BLaER1 (cell line): Measurements from ENCODE around the gene LSAMP.

Experiments used
- H3K27ac ChIP-seq: shearing (Covaris generic); formaldehyde crosslinking; 2 replicates; pipeline ENCODE4 v1.8.1; 2022
- H3K27me3 ChIP-seq: shearing (Covaris generic); formaldehyde crosslinking; 2 replicates; pipeline ENCODE4 v1.8.1; 2022
- H3K36me3 ChIP-seq: shearing (Covaris generic); formaldehyde crosslinking; 2 replicates; pipeline ENCODE4 v1.8.1; 2022
- H3K4me1 ChIP-seq: shearing (Covaris generic); formaldehyde crosslinking; 2 replicates; pipeline ENCODE4 v1.8.1; 2022
- H3K4me2 ChIP-seq: shearing (Covaris generic); formaldehyde crosslinking; 2 replicates; pipeline ENCODE4 v1.8.1; 2022
- H3K4me3 ChIP-seq: shearing (Covaris generic); formaldehyde crosslinking; 2 replicates; pipeline ENCODE4 v1.8.1; 2022
- H3K9ac ChIP-seq: shearing (Covaris generic); formaldehyde crosslinking; 2 replicates; pipeline ENCODE4 v1.8.1; 2022
- H3K9me3 ChIP-seq: shearing (Covaris generic); formaldehyde crosslinking; 2 replicates; pipeline ENCODE4 v1.8.1; 2022
- H4K20me1 ChIP-seq: shearing (Covaris generic); formaldehyde crosslinking; 2 replicates; pipeline ENCODE4 v1.8.1; 2022
- Cebpa-rat ChIP-seq: shearing (Covaris generic); IDR thresholded peaks from 2 replicates; pipeline ENCODE4 v1.8.1; 2022

The LSAMP gene

GRCh38 chr3:116038968-116039650, 406.2 kb downstream of the LSAMP start:
- Histone ChIP-seq H3K27ac (no peak overlapping the region), H3K9me3 (no peaks in the 10 kb centered on the region), H3K4me2 (no peak overlapping the region), H3K4me3 (no peak overlapping the region), H3K27me3 (no peaks in the 10 kb centered on the region), H4K20me1 (no peaks in the 10 kb centered on the region), H3K36me3 (no peaks in the 10 kb centered on the region), H3K4me1 (no peaks in the 10 kb centered on the region), H3K9ac (no peak overlapping the region)
- TF ChIP-seq Cebpa-rat, result no peak

- Histone ChIP-seq H3K9ac (no peak overlapping the region), H4K20me1 (no peaks in the 10 kb centered on the region), H3K9me3 (no peaks in the 10 kb centered on the region), H3K36me3 (no peaks in the 10 kb centered on the region), H3K4me1 (no peaks in the 10 kb centered on the region), H3K4me2 (no peak overlapping the region), H3K27me3 (no peaks in the 10 kb centered on the region), H3K27ac (no peak overlapping the region), H3K4me3 (no peak overlapping the region)
- TF ChIP-seq Cebpa-rat, result no peak
Observed at GRCh38 chr3:116037954-116038911, 407.1 kb downstream of the LSAMP start.

- Histone ChIP-seq H3K4me1 (no peaks in the 10 kb centered on the region), H3K27me3 (no peaks in the 10 kb centered on the region), H3K36me3 (no peaks in the 10 kb centered on the region), H3K4me3 (no peak overlapping the region), H3K9ac (no peak overlapping the region), H4K20me1 (no peaks in the 10 kb centered on the region), H3K4me2 (no peak overlapping the region), H3K9me3 (no peaks in the 10 kb centered on the region), H3K27ac (no peak overlapping the region)
- no peak for TF ChIP-seq Cebpa-rat
Observed at GRCh38 chr3:116035429-116035828, 409.9 kb downstream of the LSAMP start.

GRCh38 chr3:116034794-116035193, 410.5 kb downstream of the LSAMP start:
- no peak overlapping the region for H3K9ac ChIP-seq
- H3K27ac ChIP-seq, result no peak overlapping the region
- no peaks in the 10 kb centered on the region for H3K36me3 ChIP-seq
- H3K4me3 ChIP-seq, result no peak overlapping the region
- TF ChIP-seq Cebpa-rat, result no peak
- no peaks in the 10 kb centered on the region for H4K20me1 ChIP-seq
- H3K9me3 ChIP-seq, result no peaks in the 10 kb centered on the region
- no peaks in the 10 kb centered on the region for H3K27me3 ChIP-seq
- H3K4me1 ChIP-seq, result no peaks in the 10 kb centered on the region
- no peak overlapping the region for H3K4me2 ChIP-seq

GRCh38 chr3:116034086-116034485, 411.2 kb downstream of the LSAMP start:
- Histone ChIP-seq H3K27ac (no peak overlapping the region), H3K4me2 (no peak overlapping the region), H3K9me3 (no peaks in the 10 kb centered on the region), H3K9ac (no peak overlapping the region), H3K4me1 (no peaks in the 10 kb centered on the region), H3K27me3 (no peaks in the 10 kb centered on the region), H3K4me3 (no peak overlapping the region), H4K20me1 (no peaks in the 10 kb centered on the region), H3K36me3 (no peaks in the 10 kb centered on the region)
- no peak for TF ChIP-seq Cebpa-rat

GRCh38 chr3:116033516-116033915, 411.8 kb downstream of the LSAMP start:
- no peak overlapping the region for H3K27ac ChIP-seq
- TF ChIP-seq Cebpa-rat, result no peak
- H3K36me3 ChIP-seq, result no peaks in the 10 kb centered on the region
- no peak overlapping the region for H3K4me3 ChIP-seq
- H3K27me3 ChIP-seq, result no peaks in the 10 kb centered on the region
- H3K9ac ChIP-seq, result no peak overlapping the region
- no peaks in the 10 kb centered on the region for H4K20me1 ChIP-seq
- no peak overlapping the region for H3K4me2 ChIP-seq
- no peaks in the 10 kb centered on the region for H3K9me3 ChIP-seq
- H3K4me1 ChIP-seq, result no peaks in the 10 kb centered on the region

- no peaks in the 10 kb centered on the region for H3K36me3 ChIP-seq
- H4K20me1 ChIP-seq, result no peaks in the 10 kb centered on the region
- no peak overlapping the region for H3K4me3 ChIP-seq
- H3K27me3 ChIP-seq, result no peaks in the 10 kb centered on the region
- H3K27ac ChIP-seq, result no peak overlapping the region
- H3K4me2 ChIP-seq, result no peak overlapping the region
- no peak overlapping the region for H3K9ac ChIP-seq
- no peaks in the 10 kb centered on the region for H3K4me1 ChIP-seq
- no peaks in the 10 kb centered on the region for H3K9me3 ChIP-seq
- no peak for TF ChIP-seq Cebpa-rat
Observed at GRCh38 chr3:116032176-116032575, 413.1 kb downstream of the LSAMP start.

- Histone ChIP-seq H3K4me2 (no peak overlapping the region), H3K36me3 (no peaks in the 10 kb centered on the region), H3K9me3 (no peaks in the 10 kb centered on the region), H3K27ac (no peak overlapping the region), H3K9ac (no peak overlapping the region), H3K27me3 (no peaks in the 10 kb centered on the region), H3K4me1 (no peaks in the 10 kb centered on the region), H3K4me3 (no peak overlapping the region), H4K20me1 (no peaks in the 10 kb centered on the region)
- TF ChIP-seq Cebpa-rat, result no peak
Observed at GRCh38 chr3:116030131-116030850, 415.0 kb downstream of the LSAMP start.

GRCh38 chr3:116029266-116029665, 416.0 kb downstream of the LSAMP start:
- no peaks in the 10 kb centered on the region for H3K27me3 ChIP-seq
- no peak overlapping the region for H3K4me2 ChIP-seq
- H3K4me3 ChIP-seq, result no peak overlapping the region
- H3K9ac ChIP-seq, result no peak overlapping the region
- no peaks in the 10 kb centered on the region for H3K9me3 ChIP-seq
- no peak overlapping the region for H3K27ac ChIP-seq
- H3K36me3 ChIP-seq, result no peaks in the 10 kb centered on the region
- no peak for TF ChIP-seq Cebpa-rat
- no peaks in the 10 kb centered on the region for H4K20me1 ChIP-seq
- H3K4me1 ChIP-seq, result no peaks in the 10 kb centered on the region

- Histone ChIP-seq H3K36me3 (no peaks in the 10 kb centered on the region), H3K4me3 (no peak overlapping the region), H3K4me1 (no peaks in the 10 kb centered on the region), H3K4me2 (no peak overlapping the region), H3K27me3 (no peaks in the 10 kb centered on the region), H3K27ac (no peak overlapping the region), H3K9me3 (no peaks in the 10 kb centered on the region), H4K20me1 (no peaks in the 10 kb centered on the region), H3K9ac (no peak overlapping the region)
- TF ChIP-seq Cebpa-rat, result no peak
Observed at GRCh38 chr3:116028157-116028556, 417.1 kb downstream of the LSAMP start.
